Endothelial cell of umbilical vein (primary cell): ENCODE data around the gene TNFSF10. TPM values are rescaled to one million over a fixed set of nuclear protein-coding genes. Genes with fewer than 3 reads are reported as not detected.

ENCODE experiments used
- BruUV-seq: library from RNA; stranded (reverse); fragments of 400-500 nt; replicated peaks from 2 replicates; lab custom pipeline; 2021; lab: Mats Ljungman, UMichigan
- CTCF ChIA-PET: fragments of 300-600, 350-600 bp; sonication (Branson Sonifier 250); formaldehyde crosslinking; loops from one replicate; lab custom pipeline; 2021; ENCODE audit warnings: antibody characterized with exemption, inconsistent platforms; lab: Charles Lee
- POLR2A ChIA-PET: fragments of 300-600, 350-600 bp; sonication (Branson Sonifier 250); formaldehyde crosslinking; loops from one replicate; lab custom pipeline; 2021; ENCODE audit warnings: antibody characterized with exemption, inconsistent platforms; lab: Charles Lee
- DNase-seq: peaks from one replicate; pipeline ENCODE4 v3.0.0-alpha.2; 2011; ENCODE audit warnings: low read depth, low spot score
- FAIRE-seq: peaks from 2 replicates; lab custom pipeline; 2011; peaks lifted over from hg19 to GRCh38; lab: Jason Lieb, UNC
- H2AFZ ChIP-seq: 2 replicates; pipeline ENCODE4 v1.6.0; 2012; ENCODE audit warnings: low read depth, low read length, control low read depth, inconsistent platforms
- H3K27ac ChIP-seq: 2 replicates; pipeline ENCODE4 v1.5.1; 2011; ENCODE audit warnings: low read depth, mild to moderate bottlenecking, control low read depth, low read length, moderate library complexity; ENCODE audit not compliant: insufficient read depth
- H3K27me3 ChIP-seq, 2 experiments: 2 replicates each; pipeline versions ENCODE4 v1.6.0 to v1.6.1; 2011; ENCODE audit warnings: low read length in 2 of 2, mixed read lengths in 1 of 2; ENCODE audit not compliant: control insufficient read depth in 2 of 2, insufficient read depth in 2 of 2
- H3K36me3 ChIP-seq, 2 experiments: 2 replicates in 1 of 2; 3 replicates in 1 of 2; pipeline ENCODE4 v1.5.1; 2011; ENCODE audit warnings: low read length in 2 of 2, mild to moderate bottlenecking in 1 of 2, moderate library complexity in 1 of 2; ENCODE audit not compliant: control insufficient read depth in 2 of 2, insufficient read depth in 2 of 2; ENCODE audit errors: extremely low read depth in 1 of 2
- H3K4me1 ChIP-seq: 3 replicates; pipeline ENCODE4 v1.5.1; 2011; ENCODE audit warnings: mild to moderate bottlenecking, low read length; ENCODE audit not compliant: control insufficient read depth, insufficient read depth; ENCODE audit errors: extremely low read depth
- H3K4me2 ChIP-seq: 2 replicates; pipeline ENCODE4 v1.6.1; 2011; ENCODE audit warnings: low read length, control low read depth, mixed read lengths; ENCODE audit not compliant: insufficient read depth
- H3K4me3 ChIP-seq, 3 experiments: fragments of 200-600 bp in 1 of 3; sonication (generic), shearing (Covaris generic) in 1 of 3; replicated peaks in 1 of 3; 2 replicates each; pipeline ENCODE4 v1.5.1; 2011 to 2016; ENCODE audit warnings: control low read depth in 3 of 3, low read length in 3 of 3, mild to moderate bottlenecking in 2 of 3, inconsistent platforms in 1 of 3, low read depth in 1 of 3, moderate library complexity in 1 of 3; ENCODE audit not compliant: insufficient read depth in 1 of 3
- H3K79me2 ChIP-seq: 2 replicates; pipeline ENCODE4 v1.6.0; 2012; ENCODE audit warnings: low read length, inconsistent platforms; ENCODE audit not compliant: control insufficient read depth, insufficient read depth
- H3K9ac ChIP-seq: replicated peaks from 2 replicates; pipeline ENCODE3; 2011; ENCODE audit warnings: low read length, control low read depth; ENCODE audit not compliant: insufficient read depth; ENCODE audit errors: extremely low read depth
- H3K9me1 ChIP-seq: replicated peaks from 3 replicates; pipeline ENCODE4 v1.6.0; 2011; ENCODE audit warnings: mild to moderate bottlenecking, low read length; ENCODE audit not compliant: control insufficient read depth, insufficient read depth; ENCODE audit errors: extremely low read depth
- H3K9me3 ChIP-seq: replicated peaks from 2 replicates; pipeline ENCODE4 v1.5.1; 2012; ENCODE audit warnings: low read length, inconsistent platforms; ENCODE audit not compliant: control insufficient read depth, insufficient read depth
- H4K20me1 ChIP-seq: replicated peaks from 2 replicates; pipeline ENCODE3; 2011; ENCODE audit warnings: mild to moderate bottlenecking, low read length; ENCODE audit not compliant: control insufficient read depth, insufficient read depth; ENCODE audit errors: extremely low read depth
- CTCF ChIP-seq, 2 donors: IDR thresholded peaks; 1 replicate in 1 of 2; 2 replicates in 1 of 2; pipeline ENCODE4 v1.5.1; 2011; ENCODE audit warnings: low read length in 2 of 2, mild to moderate bottlenecking in 2 of 2, moderate library complexity in 2 of 2, control low read depth in 1 of 2, inconsistent platforms in 1 of 2, low read depth in 1 of 2; ENCODE audit not compliant: insufficient read depth in 1 of 2; ENCODE audit errors: extremely low read depth in 1 of 2
- EZH2 ChIP-seq: IDR thresholded peaks from 2 replicates; pipeline ENCODE4 v1.6.1; 2012; ENCODE audit warnings: borderline replicate concordance, low read depth, mild to moderate bottlenecking, moderate library complexity, low read length, inconsistent platforms; ENCODE audit not compliant: severe bottlenecking
- FOS ChIP-seq: IDR thresholded peaks from 2 replicates; pipeline ENCODE4 v1.6.1; 2011; ENCODE audit warnings: mild to moderate bottlenecking, low read length, moderate library complexity, borderline replicate concordance; ENCODE audit not compliant: insufficient read depth
- GATA2 ChIP-seq: IDR thresholded peaks from 2 replicates; pipeline ENCODE4 v1.7.0; 2011; ENCODE audit warnings: low read depth, mild to moderate bottlenecking, moderate library complexity, mixed read lengths, low read length; ENCODE audit not compliant: insufficient read length, insufficient read depth
- JUN ChIP-seq: IDR thresholded peaks from 2 replicates; pipeline ENCODE4 v1.6.1; 2011; ENCODE audit warnings: borderline replicate concordance, low read depth; ENCODE audit not compliant: insufficient read length, insufficient read depth
- MAX ChIP-seq: IDR thresholded peaks from 2 replicates; pipeline ENCODE4 v1.6.1; 2011; ENCODE audit not compliant: insufficient read depth, insufficient read length
- MYC ChIP-seq: IDR thresholded peaks from one replicate; pipeline ENCODE4 v1.6.1; 2011; ENCODE audit warnings: mild to moderate bottlenecking, low read depth, low read length
- POLR2A ChIP-seq: IDR thresholded peaks from 2 replicates; pipeline ENCODE4 v1.6.1; 2012; ENCODE audit warnings: low read depth, mild to moderate bottlenecking, control low read depth, low read length
- POLR2AphosphoS5 ChIP-seq: IDR thresholded peaks from 2 replicates; pipeline ENCODE4 v1.6.1; 2012; ENCODE audit warnings: low read depth, mild to moderate bottlenecking, control low read depth, low read length, moderate library complexity; ENCODE audit not compliant: insufficient read depth
- dilution Hi-C: fragments of 300-500 bp; cut with MboI; formaldehyde crosslinking; loops from one replicate; pipeline ENCODE4 v1.15.0; 2019; ENCODE audit warnings: low sequenced_read_pairs; ENCODE audit not compliant: extremely low pct_ligation_motif_present
- intact Hi-C: fragments of 100-400 bp; cut with micrococcal nuclease; formaldehyde crosslinking; loops from one replicate; pipeline ENCODE4 v1.10.0; 2022
- polyA plus RNA-seq, 4 experiments: library from polyadenylated mRNA; depleted of rRNA in 3 of 4; stranded (reverse) in 3 of 4; unstranded in 1 of 4; fragments of >200 nt; gene quantifications; 2 replicates each; pipeline versions ENCODE4 v1.2.1 to v1.2.3, GENCODE V29; 2011 to 2012; ENCODE audit warnings: missing spikeins in 1 of 4
- total RNA-seq: library from RNA; stranded (reverse); gene quantifications from 2 replicates; pipeline ENCODE4 v1.2.3, GENCODE V29; 2021

The TNFSF10 gene
- total and polyA plus RNA-seq, 2 donors (not counting 3 experiments of a cell fraction or from before 2014, with no cell fraction given), result 31.2 to 55.0 TPM

- Histone ChIP-seq H3K36me3 (no peaks in the 10 kb centered on the region), H3K9me1 (no peaks in the 10 kb centered on the region), H3K9me3 (no peaks in the 10 kb centered on the region), H3K4me1 (peaks cover 14% of the 10 kb centered on the region), H3K27ac (peak overlapping the region; percentile 78), H2AFZ (peak overlapping the region; percentile 51), H3K4me2 (peak overlapping the region; percentile 49), H3K27me3 (no peaks in the 10 kb centered on the region), H4K20me1 (no peaks in the 10 kb centered on the region), H3K4me3 (peak overlapping the region in 1 of 3 experiments; percentile 38), H3K9ac (peak overlapping the region; percentile 69), H3K79me2 (no peaks in the 10 kb centered on the region)
- CTCF ChIA-PET, result interaction anchor here (0.6 to 2.7 kb wide), 27 partner anchors 8 to 196 kb away, joined by 3 to 47 read pairs (median 5); partner anchors contain the start of gene TNFSF10
- FAIRE-seq, result peak; percentile 24
- dilution Hi-C loops, result no loop called here
- intact Hi-C loops, result loop anchor here (2.0 to 5.0 kb wide), 2 partner anchors 16 to 69 kb away; no protein-coding TSS in a partner anchor
- TF ChIP-seq CTCF (IDR thresholded peaks at IDR 0.05; ENCODE audit: extremely low read depth in 1 of 2, insufficient read depth in 1 of 2, low read depth in 1 of 2, low read length in 2 of 2), result no peak
- TF ChIP-seq POLR2A, result no peak
- TF ChIP-seq FOS, result no peak
- TF ChIP-seq EZH2, result no peak
- TF ChIP-seq GATA2, result no peak
- TF ChIP-seq POLR2AphosphoS5, result no peak
- TF ChIP-seq MYC, result no peak
- TF ChIP-seq MAX, result no peak
- no peak for TF ChIP-seq JUN
- POLR2A ChIA-PET, result interaction anchor here (0.6 to 0.9 kb wide), 4 partner anchors 11 to 131 kb away, joined by 3 to 6 read pairs (median 3); no protein-coding TSS in a partner anchor
- peak; percentile 12 for DNase-seq
- BruUV-seq, result no TSS peak
Measured at GRCh38 chr3:172476347-172476746, 46.9 kb downstream of the TNFSF10 start.
